CD1c-positive myeloid dendritic cell (primary cell): Measurements from ENCODE around the gene PAQR5.

Experiments
- DNase-seq: peaks from one replicate; pipeline ENCODE4 v3.0.0-alpha.2; 2016; ENCODE audit errors: extremely low spot score

PAQR5 gene

GRCh38 chr15:69392352-69392751 lies 93.6 kb downstream of the PAQR5 start:
- DNase-seq: no peak

GRCh38 chr15:69393831-69394491 lies 95.2 kb downstream of the PAQR5 start:
- no peak for DNase-seq

GRCh38 chr15:69394556-69395282 lies 96.0 kb downstream of the PAQR5 start:
- peak; percentile 86 for DNase-seq

- no peak for DNase-seq
Measured at GRCh38 chr15:69395460-69395859, 96.7 kb downstream of the PAQR5 start.

GRCh38 chr15:69395991-69396390 lies 97.3 kb downstream of the PAQR5 start:
- DNase-seq: no peak

- no peak for DNase-seq
Measured at GRCh38 chr15:69398491-69398891, 99.8 kb downstream of the PAQR5 start.

GRCh38 chr15:69400850-69401249 lies 102.1 kb downstream of the PAQR5 start:
- DNase-seq: no peak

- DNase-seq: no peak
Measured at GRCh38 chr15:69402816-69403215, 104.1 kb downstream of the PAQR5 start.

GRCh38 chr15:69403594-69403993 lies 104.9 kb downstream of the PAQR5 start:
- no peak for DNase-seq

- no peak for DNase-seq
Measured at GRCh38 chr15:69405110-69405509, 106.4 kb downstream of the PAQR5 start.

- DNase-seq: no peak
Measured at GRCh38 chr15:69407719-69408400, 109.1 kb downstream of the PAQR5 start.

GRCh38 chr15:69408841-69409240 lies 110.1 kb downstream of the PAQR5 start:
- DNase-seq: no peak

- DNase-seq: no peak
Measured at GRCh38 chr15:69410248-69410874, 111.6 kb downstream of the PAQR5 start.

GRCh38 chr15:69412274-69412673 lies 113.6 kb downstream of the PAQR5 start:
- no peak for DNase-seq

- DNase-seq: no peak
Measured at GRCh38 chr15:69412701-69413100, 114.0 kb downstream of the PAQR5 start.

GRCh38 chr15:69413822-69414700 lies 115.3 kb downstream of the PAQR5 start, which contains the start of gene KIF23:
Gene KIF23 (plus strand): TSS chr15:69414349. CDS start chr15:69414466, 117 bp downstream.
- DNase-seq: peak; percentile 96

GRCh38 chr15:69414701-69415167 lies 116.0 kb downstream of the PAQR5 start:
- peak; percentile 64 for DNase-seq

GRCh38 chr15:69415381-69415780 lies 116.7 kb downstream of the PAQR5 start:
- no peak for DNase-seq

GRCh38 chr15:69417581-69417980 lies 118.9 kb downstream of the PAQR5 start:
- DNase-seq: no peak

GRCh38 chr15:69421498-69421897 lies 122.8 kb downstream of the PAQR5 start:
- DNase-seq: no peak

- DNase-seq: no peak
Measured at GRCh38 chr15:69422336-69422895, 123.7 kb downstream of the PAQR5 start.
